HL-60 (cell line): Measurements from ENCODE around the gene PXK.

Experiments used
- GABPA ChIP-seq: IDR thresholded peaks from 2 replicates; pipeline ENCODE4 v1.6.1; 2012; ENCODE audit warnings: low read depth
- POLR2AphosphoS5 ChIP-seq: IDR thresholded peaks from 2 replicates; pipeline ENCODE4 v1.6.1; 2012; ENCODE audit warnings: low read depth
- TF ChIP-seq, protein P1 (sequence below): IDR thresholded peaks from one replicate; pipeline ENCODE4 v1.5.1; 2011; ENCODE audit warnings: low read length, control low read depth, inconsistent platforms; ENCODE audit not compliant: insufficient read depth
- TF ChIP-seq, protein P2 (sequence below): IDR thresholded peaks from 2 replicates; pipeline ENCODE4 v1.6.1; 2012; ENCODE audit warnings: low read depth; ENCODE audit not compliant: insufficient replicate concordance

DNA sequence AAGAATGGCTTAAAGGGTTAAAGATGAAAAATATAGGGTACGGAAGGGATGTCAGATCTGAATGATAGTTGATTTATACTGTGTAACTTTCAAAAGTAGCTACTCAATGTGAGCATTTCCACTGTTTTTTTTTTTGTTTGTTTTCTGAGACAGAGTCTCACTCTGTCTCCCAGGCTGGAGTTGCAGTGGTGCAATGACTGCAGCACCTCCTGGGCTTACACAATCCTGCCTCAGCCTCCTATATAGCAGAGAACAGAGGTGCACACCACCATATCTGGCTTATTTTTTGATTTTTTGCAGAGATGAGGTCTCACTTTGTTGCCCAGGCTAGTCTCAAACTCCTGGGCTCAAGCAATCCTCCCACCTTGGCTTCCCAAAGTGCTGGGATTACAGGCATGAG lies 9.9 kb upstream of the PXK start:
- TF ChIP-seq, protein P1, sequence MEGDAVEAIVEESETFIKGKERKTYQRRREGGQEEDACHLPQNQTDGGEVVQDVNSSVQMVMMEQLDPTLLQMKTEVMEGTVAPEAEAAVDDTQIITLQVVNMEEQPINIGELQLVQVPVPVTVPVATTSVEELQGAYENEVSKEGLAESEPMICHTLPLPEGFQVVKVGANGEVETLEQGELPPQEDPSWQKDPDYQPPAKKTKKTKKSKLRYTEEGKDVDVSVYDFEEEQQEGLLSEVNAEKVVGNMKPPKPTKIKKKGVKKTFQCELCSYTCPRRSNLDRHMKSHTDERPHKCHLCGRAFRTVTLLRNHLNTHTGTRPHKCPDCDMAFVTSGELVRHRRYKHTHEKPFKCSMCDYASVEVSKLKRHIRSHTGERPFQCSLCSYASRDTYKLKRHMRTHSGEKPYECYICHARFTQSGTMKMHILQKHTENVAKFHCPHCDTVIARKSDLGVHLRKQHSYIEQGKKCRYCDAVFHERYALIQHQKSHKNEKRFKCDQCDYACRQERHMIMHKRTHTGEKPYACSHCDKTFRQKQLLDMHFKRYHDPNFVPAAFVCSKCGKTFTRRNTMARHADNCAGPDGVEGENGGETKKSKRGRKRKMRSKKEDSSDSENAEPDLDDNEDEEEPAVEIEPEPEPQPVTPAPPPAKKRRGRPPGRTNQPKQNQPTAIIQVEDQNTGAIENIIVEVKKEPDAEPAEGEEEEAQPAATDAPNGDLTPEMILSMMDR: no peak
- TF ChIP-seq GABPA (no peak), POLR2AphosphoS5 (no peak)
- TF ChIP-seq, protein P2, sequence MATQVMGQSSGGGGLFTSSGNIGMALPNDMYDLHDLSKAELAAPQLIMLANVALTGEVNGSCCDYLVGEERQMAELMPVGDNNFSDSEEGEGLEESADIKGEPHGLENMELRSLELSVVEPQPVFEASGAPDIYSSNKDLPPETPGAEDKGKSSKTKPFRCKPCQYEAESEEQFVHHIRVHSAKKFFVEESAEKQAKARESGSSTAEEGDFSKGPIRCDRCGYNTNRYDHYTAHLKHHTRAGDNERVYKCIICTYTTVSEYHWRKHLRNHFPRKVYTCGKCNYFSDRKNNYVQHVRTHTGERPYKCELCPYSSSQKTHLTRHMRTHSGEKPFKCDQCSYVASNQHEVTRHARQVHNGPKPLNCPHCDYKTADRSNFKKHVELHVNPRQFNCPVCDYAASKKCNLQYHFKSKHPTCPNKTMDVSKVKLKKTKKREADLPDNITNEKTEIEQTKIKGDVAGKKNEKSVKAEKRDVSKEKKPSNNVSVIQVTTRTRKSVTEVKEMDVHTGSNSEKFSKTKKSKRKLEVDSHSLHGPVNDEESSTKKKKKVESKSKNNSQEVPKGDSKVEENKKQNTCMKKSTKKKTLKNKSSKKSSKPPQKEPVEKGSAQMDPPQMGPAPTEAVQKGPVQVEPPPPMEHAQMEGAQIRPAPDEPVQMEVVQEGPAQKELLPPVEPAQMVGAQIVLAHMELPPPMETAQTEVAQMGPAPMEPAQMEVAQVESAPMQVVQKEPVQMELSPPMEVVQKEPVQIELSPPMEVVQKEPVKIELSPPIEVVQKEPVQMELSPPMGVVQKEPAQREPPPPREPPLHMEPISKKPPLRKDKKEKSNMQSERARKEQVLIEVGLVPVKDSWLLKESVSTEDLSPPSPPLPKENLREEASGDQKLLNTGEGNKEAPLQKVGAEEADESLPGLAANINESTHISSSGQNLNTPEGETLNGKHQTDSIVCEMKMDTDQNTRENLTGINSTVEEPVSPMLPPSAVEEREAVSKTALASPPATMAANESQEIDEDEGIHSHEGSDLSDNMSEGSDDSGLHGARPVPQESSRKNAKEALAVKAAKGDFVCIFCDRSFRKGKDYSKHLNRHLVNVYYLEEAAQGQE: no peak
